GM12875 (cell line): ENCODE measurements around the gene TUBA8.
"Not testable (repeated sequence)": the region's sequence is repeated elsewhere in the genome, so short reads cannot be mapped to it uniquely, and the experiment has no call there.

Experiments used
- H3K4me3 ChIP-seq: one replicate; pipeline ENCODE4 v1.5.1; 2011; ENCODE audit warnings: low read depth, low read length, control low read depth
- CTCF ChIP-seq: IDR thresholded peaks from 2 replicates; pipeline ENCODE4 v1.5.1; 2011; ENCODE audit warnings: low read depth, mild to moderate bottlenecking, control low read depth, inconsistent platforms, low read length, moderate library complexity, borderline replicate concordance; ENCODE audit not compliant: insufficient read depth

The TUBA8 gene

DNA sequence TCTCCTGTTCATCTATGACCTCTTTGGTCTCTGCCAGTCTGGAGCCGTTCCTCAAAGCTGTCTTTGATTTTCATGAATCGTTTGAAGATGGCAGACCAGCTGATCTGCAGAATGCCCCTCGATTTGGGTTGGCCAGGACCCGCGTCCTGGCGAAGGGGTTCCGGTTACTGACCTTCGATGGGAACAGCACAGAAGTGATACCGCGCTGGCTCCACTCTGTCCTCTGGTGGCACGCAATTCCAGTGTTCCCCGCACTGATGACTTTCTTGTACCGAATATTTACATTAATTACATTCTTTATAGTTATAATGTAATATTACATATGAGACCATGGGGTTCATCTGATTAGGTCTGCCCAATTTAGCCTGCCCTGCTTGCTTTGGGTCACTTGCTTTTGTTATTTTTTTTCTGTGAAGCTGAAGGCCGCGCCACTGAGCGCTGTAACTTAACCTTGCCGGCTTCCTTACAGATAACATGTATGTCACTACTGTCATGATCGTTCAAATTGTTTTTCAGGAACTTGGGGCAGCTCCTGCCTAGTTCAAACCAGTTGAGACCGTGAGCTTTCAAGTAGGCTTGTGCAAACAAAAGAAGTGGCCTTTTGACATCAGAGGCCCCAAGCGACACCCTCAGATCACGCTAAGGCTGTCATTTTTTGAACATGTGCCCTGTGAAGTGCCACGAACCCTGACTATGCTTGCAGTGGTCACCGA is 35.2 kb downstream of the TUBA8 start:
- no peak overlapping the region for H3K4me3 ChIP-seq
- no peak for TF ChIP-seq CTCF

GRCh38 chr22:18146389-18146753 is 35.8 kb downstream of the TUBA8 start:
- no peak overlapping the region for H3K4me3 ChIP-seq
- TF ChIP-seq CTCF, result no peak

DNA sequence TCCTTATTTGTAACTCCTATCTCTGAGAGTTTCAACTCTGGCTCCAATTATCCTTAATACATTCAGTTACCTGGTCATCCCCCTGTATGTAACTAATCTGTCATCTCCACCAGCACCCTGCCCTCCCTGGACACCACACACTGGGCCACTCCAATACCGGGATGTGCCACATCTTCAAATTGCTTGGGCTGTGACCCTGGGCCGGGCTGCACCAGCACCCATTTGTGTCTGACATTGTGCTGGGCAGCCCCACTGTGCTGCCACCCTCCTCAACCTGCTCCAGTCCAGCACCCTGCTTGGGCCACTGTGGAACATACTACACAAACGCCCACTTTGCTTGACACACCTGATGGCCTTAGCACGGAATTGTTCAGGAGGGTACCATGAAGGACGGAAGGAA is 37.2 kb downstream of the TUBA8 start:
- H3K4me3 ChIP-seq, result no peak overlapping the region
- no peak for TF ChIP-seq CTCF

- H3K4me3 ChIP-seq, result no peak overlapping the region
- TF ChIP-seq CTCF, result no peak
Observed at GRCh38 chr22:18148293-18148965, 37.8 kb downstream of the TUBA8 start.

DNA sequence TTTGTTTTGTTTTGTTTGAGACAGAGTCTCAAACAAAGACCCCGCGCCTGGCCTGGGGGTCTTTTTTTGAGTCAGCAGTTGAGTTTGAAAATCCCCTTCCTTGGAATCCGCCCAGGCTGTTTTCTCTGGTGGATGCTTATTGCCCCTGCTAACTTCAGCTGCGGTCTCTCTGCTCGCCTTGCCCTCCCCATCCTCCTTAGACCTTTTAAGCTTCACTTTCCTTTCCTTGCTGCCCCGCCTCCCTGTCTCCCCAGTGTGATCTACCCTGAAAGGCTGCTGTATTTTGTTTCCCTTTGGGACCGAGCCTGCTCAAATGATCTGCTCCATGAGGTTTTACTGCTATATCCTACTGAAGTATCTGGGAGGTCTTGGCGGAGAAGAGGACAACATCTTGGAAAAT is 41.9 kb downstream of the TUBA8 start:
- no peak for TF ChIP-seq CTCF
- no peak overlapping the region for H3K4me3 ChIP-seq

DNA sequence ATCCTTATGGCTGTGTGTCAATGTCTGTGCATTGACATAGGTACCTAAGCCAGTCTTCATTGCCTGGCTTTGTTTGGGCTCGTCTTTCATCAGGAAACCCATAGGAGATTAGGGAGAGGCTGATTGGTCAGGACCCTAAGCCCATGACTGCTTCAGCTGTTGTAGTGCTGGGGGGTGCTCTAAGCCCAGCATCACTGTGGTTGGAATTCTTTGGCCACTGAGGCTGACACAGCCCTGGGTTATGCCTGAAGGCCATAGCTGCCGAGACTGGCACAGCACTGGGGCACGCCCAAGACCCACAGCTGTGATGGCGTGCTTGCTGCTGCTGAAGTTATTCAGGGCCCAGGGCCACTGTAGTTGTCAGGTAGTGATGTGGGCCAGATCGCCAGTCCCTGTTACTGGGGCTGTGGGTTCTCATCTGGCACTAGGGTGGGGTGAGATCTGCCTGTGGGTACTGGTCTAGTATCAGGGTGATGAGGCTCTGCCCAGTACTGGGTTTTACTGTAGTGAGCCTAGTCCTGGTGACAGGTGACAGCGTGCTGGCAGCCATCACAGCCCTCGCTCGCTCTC is 44.3 kb downstream of the TUBA8 start:
- no peak for TF ChIP-seq CTCF
- no peak overlapping the region for H3K4me3 ChIP-seq

- not testable (repeated sequence) for H3K4me3 ChIP-seq
Observed at GRCh38 chr22:18155546-18155945, 44.9 kb downstream of the TUBA8 start.
